Central memory CD4-positive, alpha-beta T cell (primary cell): ENCODE data around the gene NUTM1.
"Not testable (repeated sequence)": the region's sequence is repeated elsewhere in the genome, so short reads cannot be mapped to it uniquely, and the experiment has no call there.

Experiments
- DNase-seq: peaks from one replicate; pipeline ENCODE4 v3.0.0; 2022

Gene NUTM1

GRCh38 chr15:34365091-34365825 lies 22.1 kb downstream of the NUTM1 start:
- DNase-seq: no peak

- no peak for DNase-seq
These were observed 22.7 kb downstream of the NUTM1 start for GRCh38 chr15:34365836-34366235.

- DNase-seq: peak; percentile 35
These were observed 23.4 kb downstream of the NUTM1 start for GRCh38 chr15:34366271-34367065.

GRCh38 chr15:34367101-34368081 lies 24.3 kb downstream of the NUTM1 start, which contains the start of gene LPCAT4:
Gene LPCAT4 (minus strand): TSS chr15:34367196. CDS start chr15:34367100, 96 bp downstream.
- peak; percentile 90 for DNase-seq

GRCh38 chr15:34370129-34370528 lies 27.0 kb downstream of the NUTM1 start:
- DNase-seq: no peak

GRCh38 chr15:34370643-34371042 lies 27.5 kb downstream of the NUTM1 start:
- no peak for DNase-seq

GRCh38 chr15:34373951-34374350 lies 30.8 kb downstream of the NUTM1 start:
- no peak for DNase-seq

- no peak for DNase-seq
These were observed 31.7 kb downstream of the NUTM1 start for GRCh38 chr15:34374816-34375215.

- DNase-seq: not testable (repeated sequence)
These were observed 32.4 kb downstream of the NUTM1 start for GRCh38 chr15:34375541-34375940.

GRCh38 chr15:34376856-34377255 lies 33.7 kb downstream of the NUTM1 start:
- DNase-seq: no peak

GRCh38 chr15:34380491-34380890 lies 37.4 kb downstream of the NUTM1 start:
- DNase-seq: not testable (repeated sequence)

- DNase-seq: not testable (repeated sequence)
These were observed 38.9 kb downstream of the NUTM1 start for GRCh38 chr15:34381829-34382521.

- not testable (repeated sequence) for DNase-seq
These were observed 46.5 kb downstream of the NUTM1 start for GRCh38 chr15:34389594-34390086.

GRCh38 chr15:34392981-34393380 lies 49.9 kb downstream of the NUTM1 start:
- not testable (repeated sequence) for DNase-seq

GRCh38 chr15:34397637-34398259 lies 54.6 kb downstream of the NUTM1 start:
- not testable (repeated sequence) for DNase-seq

- not testable (repeated sequence) for DNase-seq
These were observed 60.1 kb downstream of the NUTM1 start for GRCh38 chr15:34403160-34403598.

GRCh38 chr15:34403899-34404298 lies 60.8 kb downstream of the NUTM1 start:
- DNase-seq: not testable (repeated sequence)
